HG03039 (cell line): ENCODE data around the gene KRT34.

Source experiments
- ATAC-seq: cut with Tn5 transposase; IDR thresholded peaks from one replicate; pipeline ENCODE4 v1.9.1; 2021; ENCODE audit warnings: mild to moderate bottlenecking, moderate library complexity; ENCODE audit not compliant: unreplicated experiment

The KRT34 gene

DNA sequence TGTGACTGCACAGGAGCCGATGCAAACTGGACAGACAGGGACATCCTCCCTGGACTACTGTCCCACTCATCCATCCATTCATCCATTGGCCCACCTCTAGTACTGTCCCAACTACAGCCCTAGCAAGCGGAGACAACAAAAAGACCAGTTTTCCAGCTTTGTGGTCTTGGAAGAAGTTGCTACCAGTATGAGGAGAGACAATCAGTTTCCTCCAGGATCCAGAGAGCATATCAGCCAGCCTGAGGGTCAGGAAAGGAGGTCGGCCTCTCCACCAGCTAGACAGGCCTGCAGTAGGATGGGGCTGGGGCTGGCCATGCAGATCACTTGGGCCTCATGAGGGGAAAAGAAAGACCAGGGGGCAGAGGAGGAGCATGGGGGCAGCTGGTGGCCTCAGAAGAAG lies 48.3 kb downstream of the KRT34 start:
- ATAC-seq, result no peak

GRCh38 chr17:41333098-41333497 lies 49.0 kb downstream of the KRT34 start:
- no peak for ATAC-seq

- ATAC-seq, result no peak
Observed at GRCh38 chr17:41332239-41332638, 49.9 kb downstream of the KRT34 start.

DNA sequence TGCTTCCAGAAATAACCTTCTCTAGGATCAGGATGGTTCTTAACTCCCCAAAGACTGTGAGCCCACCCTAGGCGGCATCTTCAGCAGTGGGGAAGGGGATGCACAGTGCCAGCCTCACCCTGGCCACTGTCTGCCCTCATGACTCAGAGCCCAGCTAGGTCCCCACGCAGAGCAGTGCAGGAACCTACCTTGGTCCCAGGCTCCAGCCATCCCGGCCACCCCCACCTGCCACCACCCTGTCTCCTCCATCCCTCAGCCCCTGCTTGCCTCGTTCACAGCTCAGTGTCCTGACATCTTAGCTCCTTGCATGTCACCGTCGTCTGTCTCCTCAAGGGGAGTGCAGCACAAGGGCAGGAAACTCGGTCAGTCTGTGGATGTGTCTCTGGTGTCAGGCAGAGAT lies 50.5 kb downstream of the KRT34 start:
- ATAC-seq, result no peak

DNA sequence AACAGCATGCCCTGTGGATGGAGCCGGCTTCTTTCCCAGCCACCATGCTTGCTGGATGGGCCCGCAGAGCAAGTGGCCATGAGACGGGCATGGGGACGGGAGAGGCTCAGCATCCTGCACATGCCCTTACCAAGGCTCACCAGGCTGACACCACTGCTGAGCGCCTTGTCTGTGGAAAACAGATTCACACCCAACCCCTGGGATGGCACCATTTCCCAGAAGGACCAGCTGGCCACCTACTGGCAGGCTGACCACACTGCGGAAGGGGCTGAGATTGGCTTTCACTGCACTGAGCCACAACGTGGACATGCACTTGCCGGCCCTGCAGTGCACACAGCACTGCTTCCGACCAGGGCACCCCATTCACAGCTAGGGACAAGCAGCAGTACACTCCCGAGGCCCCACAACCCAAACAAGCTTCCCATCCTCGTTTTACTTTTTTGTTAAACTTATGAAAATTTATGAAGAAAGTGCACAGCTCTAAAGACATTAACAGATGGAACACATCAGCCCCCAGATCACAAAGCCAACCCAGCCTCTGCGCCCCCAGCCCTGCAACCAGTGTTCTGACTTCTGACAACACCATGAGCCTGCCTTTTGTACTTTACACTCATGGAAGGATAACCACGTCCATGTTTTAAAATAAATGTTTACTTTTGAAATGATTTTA lies 52.7 kb downstream of the KRT34 start:
- ATAC-seq, result no peak

DNA sequence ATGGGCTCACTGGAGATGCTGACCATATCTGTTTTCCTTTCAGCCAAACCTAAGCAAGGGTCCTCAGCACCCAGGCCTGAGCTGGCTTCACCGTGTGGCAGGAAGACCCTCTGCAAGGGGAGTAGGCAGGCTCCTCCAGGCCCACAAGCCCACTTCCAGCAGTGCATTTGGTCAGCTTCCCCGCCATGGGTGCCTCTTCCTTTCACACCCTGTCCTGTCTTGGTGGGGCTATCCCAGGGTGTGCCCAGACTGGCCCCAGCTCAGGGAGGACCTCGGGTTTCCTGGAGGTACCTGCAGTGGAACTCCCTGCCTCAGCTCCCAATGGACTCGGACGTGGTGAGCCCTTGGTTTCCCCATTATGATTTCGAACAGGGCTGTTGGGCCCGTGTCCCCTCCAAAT lies 53.9 kb downstream of the KRT34 start:
- ATAC-seq, result no peak
